Raji (cell line): Measurements from ENCODE around the gene PSAT1.

Source experiments
- POLR2A ChIP-seq: IDR thresholded peaks from 2 replicates; pipeline ENCODE4 v1.6.1; 2011; ENCODE audit warnings: low read depth, low read length, control low read depth; ENCODE audit not compliant: insufficient read depth

PSAT1 gene

DNA sequence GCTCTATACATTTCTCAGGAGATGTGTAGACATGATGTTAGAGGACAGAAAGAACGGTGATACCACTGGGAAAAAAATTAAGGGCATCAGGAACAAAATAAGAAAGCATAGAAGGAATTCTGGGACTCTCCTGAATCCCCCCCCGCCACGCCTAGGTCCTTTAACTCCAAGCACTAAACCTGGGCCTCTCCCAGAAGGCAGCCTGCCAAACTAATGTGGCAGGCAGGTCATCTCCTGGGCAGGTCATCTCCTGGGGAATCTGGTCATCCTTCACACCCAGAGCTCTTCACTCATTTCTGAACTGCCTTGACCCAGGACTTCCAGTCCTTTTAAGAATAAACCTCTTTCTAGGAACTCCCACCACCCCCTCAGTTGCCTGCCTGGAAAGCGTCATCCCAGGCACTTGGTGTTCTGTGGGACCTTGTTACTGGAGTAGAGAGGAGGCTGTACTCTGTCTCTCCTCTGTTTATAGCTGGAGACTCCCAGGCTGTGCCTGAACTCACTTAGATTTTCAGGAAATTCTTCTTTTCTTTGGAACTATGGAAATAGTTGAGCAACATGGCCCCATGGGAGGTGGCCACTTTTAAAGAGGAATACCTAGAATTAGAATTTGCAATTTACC is 24.1 kb downstream of the PSAT1 start:
- TF ChIP-seq POLR2A, result no peak

DNA sequence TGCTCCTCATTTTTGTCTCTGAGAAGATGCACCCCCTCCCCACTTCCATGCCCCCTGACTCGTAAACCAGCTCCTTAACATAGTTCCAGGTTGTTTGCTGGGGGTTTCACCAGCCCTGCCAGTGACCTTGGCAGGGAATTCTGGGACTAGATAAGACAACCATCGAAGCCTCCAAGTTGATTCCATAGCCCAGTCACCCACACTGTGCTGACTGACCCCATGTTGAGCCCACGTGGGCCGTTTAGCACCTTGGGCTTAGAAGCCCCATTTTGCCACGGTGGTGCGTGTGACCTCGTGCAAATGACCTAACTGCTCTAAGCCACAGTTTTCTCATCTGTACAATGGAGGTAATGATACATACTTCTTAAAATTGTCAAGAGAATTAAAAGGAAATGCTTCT is 24.6 kb downstream of the PSAT1 start:
- TF ChIP-seq POLR2A, result no peak

DNA sequence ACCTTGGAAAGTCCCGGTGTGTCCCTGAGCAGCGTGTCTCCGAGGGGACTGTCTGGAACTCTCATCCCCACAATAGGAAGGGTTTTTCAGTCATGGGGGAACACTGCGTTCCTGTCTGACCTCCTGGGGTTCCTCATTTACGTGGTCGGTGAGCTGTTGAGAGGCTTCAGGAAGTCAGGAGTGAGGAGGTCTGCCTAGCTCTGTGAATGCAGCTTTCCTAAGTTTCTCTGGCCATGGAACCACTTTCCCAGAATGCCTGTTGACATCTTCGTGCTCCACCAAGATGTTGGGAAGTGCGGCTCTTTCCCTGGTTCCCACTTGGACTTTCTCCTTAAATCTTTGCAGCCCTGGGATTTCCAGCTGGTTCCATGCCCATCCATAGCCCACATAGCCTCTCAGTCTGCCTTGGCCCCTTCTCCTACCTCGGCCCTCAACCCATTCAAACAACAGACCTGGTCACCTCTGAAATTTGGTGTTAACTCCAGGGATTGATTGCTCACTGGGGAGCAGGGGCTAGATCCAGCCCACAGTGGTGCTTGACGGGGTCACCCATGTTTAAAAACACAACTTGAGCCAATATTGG is 27.2 kb downstream of the PSAT1 start:
- no peak for TF ChIP-seq POLR2A

DNA sequence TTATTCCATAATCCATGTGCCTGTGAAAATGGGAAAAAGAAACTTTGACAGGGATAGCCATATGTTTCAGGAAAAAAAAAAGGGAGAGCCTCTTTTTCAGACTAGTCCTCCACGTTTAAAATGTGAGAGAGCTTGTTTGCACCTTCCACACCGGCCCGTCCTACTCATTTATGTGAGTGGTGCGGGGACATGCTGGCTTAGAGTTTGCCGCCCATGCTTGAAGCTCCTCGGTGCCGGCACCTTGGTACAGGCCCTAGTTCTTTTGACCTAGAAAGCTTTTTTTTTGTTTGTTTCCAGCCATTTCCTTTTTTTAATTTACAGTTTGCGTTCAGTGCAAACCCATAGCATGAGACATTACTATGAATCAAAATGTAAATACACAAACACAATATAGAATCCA is 27.8 kb downstream of the PSAT1 start:
- no peak for TF ChIP-seq POLR2A

DNA sequence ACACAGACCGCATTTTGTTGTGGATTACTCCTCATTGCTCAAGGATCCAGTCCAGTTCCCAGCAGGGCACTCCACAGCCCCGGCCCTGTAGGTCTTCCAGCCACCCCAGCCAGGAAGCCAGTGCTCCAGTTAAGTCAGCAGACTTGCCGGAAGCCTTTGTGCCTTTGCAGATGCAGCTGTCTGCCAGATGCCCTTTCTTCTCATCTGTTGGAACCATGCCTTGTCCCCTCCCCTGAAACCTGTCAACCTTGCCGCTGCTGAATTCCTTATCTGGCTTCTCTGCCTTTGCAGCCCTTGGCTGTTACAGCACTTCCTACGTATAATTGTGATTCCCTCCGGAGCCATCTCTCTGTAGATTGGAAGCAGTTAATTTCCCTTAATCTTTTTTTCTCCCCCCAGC is 28.4 kb downstream of the PSAT1 start:
- TF ChIP-seq POLR2A, result no peak

DNA sequence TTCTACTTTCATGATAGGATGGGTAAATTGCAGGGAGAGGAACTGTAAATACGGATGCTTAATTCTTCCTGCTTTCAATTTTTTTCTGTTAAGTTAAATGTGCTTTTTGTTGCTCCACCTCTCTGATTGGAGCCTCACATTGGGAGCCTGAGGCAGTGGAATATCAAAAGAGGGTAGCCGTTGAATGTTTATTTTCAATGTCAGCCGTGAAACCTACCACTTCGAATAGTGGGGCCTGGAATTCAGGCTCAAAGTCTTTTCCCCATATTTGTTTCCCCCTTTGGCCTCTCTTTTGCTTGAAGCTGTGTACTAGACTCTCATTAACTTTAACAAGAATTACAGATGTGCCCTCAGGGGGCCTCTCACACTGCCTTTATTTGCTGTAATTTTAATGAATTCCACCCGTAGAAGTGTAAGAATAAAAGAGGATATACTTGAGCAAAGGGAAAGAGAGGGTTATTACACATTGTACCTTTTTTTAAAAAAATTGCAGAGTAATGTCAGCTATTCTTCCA is 29.0 kb downstream of the PSAT1 start:
- TF ChIP-seq POLR2A, result no peak

DNA sequence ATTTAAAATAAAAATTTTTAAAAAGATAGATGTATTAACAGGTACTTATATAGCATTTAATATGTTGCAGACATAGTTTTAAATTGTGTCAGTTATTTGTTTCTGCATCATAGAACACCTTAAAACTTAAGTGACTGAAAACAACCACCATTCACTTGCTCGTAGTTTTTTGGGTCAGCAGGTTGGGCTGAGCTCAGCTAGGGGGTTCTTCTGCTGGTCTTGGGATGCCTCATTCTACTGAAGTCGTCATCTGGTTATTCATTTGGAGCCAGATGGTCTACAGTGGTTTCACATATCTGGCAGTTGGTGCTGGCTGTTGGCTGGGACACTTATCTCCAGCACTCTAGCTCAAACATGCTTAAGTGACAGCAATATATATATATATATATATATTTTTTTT is 29.6 kb downstream of the PSAT1 start:
- TF ChIP-seq POLR2A, result no peak

DNA sequence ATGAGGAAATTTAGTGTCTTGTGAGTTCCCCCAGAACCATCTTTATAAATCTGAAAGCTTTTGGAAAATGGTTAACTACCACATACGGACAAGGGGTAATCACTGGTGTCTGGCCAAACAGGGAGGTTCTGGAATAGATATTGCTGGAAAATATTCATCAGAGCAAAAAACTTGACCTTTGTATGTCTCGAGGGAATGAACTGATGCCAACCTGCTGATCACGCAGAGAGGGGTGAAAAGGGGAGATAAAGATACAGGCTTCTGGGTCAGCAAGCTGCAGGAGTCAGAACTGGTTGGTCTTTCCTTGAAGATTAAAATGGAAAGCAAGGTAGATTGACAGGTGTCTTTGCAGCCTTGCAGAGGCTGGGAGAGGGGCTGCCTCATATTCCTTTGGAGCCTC is 35.5 kb downstream of the PSAT1 start:
- no peak for TF ChIP-seq POLR2A

DNA sequence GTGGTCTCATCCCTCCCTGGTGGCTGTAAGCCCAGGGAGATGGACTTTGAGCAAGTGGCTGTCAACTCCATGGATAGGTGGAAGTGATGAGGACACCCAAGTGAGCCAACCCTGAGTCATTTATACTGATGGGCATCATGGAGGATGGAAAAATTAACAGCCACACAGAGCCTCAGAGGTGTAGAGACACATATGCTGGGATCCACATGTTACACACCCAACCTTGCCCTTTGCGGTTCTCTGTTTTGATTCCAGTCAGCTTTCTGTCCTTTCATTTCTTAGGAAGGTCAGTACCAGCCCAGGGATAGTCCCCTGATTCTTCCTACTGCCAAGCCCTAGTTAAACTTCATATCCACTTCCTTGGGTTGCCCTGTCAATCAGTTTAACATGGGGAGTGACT is 51.9 kb downstream of the PSAT1 start:
- no peak for TF ChIP-seq POLR2A

DNA sequence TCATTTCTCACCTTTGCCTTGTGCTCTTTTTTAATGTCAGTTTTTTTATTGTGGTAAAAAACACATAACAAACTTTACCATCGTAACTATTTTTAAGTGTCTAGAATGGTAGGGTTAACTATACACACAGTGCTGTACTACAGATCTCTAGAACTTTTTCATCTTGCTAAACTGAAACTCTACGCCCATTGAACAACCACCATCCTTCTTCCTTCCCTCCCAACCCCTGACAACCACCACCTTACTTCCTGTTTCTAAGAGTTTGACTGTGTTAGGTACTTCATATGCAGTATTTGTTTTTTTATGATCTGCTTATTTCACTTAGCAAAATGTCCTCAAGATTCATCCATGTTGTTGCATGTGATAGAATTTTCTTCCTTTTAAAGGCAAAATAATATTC is 54.9 kb downstream of the PSAT1 start:
- no peak for TF ChIP-seq POLR2A

DNA sequence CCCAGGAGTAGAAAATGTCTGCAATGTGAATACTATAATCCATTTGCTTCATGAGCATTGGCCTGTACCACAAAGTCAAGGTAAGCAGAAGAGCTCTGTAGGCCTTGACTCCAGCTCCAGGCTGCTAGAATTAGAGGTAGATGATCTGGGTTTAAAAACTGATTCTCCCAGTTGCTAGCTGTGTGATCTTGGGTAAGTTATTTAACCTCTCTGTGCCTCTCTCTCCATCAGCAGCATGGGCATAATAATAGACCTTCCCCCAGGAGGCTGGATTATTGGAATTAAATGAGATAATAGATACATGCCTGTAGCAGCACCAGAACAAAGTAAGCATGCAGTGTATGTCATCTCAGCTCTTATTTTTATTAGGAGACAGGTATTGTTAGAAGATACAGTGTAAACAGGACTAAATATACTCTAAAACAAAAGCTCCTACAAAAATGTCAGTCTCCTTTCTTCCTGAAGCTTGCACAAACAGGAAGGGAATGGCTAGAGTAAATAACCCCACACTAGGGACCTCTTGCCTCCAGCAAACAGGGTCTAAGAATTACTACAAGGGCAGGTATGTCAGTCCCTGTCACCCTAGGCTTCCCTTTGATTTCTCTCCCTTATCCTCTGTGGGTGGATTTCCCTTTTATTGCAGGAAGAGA is 57.5 kb downstream of the PSAT1 start:
- no peak for TF ChIP-seq POLR2A

DNA sequence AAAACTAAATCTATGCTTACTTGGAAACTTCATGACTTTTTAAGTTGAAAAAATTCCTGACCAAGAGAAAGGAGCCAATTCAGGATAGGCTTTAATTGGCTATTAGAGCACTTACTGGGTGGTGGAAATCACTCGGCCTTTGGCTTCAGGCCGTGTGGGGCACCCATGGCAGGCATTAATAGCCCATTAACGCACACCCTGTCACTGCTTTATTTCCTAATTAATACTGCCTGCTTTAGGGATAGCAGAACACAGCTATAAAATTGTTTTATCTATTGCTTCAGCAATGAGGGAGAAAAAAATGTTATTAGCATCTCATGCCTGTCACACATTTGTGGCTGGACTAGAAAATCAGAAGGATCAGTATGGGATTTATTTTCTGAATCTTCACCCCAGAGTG is 58.1 kb downstream of the PSAT1 start:
- TF ChIP-seq POLR2A, result no peak

DNA sequence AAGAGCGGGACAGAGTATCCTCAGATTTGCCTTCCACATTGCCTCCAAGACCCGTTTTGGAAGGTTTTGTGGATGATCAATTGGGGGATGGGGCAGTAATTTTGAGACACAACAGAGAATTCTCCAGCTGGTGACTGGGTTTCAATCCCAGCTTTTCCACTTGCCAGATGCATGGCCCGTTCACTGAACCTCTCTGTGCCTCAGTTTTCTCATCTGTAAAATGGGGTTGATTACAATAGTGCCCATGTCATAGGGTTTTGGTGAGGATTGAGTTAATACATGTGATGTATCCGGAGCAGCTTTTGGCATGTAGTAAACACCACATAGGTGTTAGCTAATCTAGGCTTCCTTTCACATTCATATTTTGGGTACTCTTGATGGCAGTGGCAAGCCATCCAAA is 59.7 kb downstream of the PSAT1 start:
- TF ChIP-seq POLR2A, result no peak

DNA sequence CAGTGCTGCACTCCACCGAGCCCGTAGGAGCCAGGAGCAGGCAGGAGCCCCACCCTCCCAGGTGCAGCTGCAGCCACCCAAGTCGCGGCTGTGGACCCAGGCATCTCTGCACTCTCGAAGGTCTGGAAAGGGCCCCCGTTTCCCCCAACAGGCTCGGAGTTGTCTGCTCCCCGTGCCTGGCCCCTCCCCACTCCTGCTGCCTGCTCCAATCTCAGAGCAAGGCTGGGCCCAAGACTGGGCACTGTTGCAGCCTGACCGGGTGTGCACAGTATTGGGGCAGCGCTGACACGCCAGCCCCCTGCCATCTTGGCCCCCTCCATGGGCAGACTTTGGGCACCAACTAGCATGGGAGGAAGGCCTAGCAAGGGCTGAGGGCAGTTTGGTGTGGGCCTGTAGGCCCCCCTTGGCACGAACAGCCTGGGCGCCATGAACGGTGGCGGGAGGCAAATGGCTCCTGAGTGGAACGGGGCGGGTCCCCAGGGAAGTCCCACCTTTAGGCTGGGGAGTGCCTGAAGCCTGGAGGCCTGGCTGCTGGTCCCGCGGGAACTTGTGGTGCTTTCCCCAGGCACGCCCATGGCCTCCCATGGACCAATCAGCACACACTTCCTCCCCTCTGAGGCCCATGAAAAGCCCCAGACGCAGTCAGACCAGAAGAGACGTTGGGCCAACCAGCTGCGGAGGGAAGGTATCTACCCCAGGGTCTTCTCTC is 60.4 kb downstream of the PSAT1 start:
- TF ChIP-seq POLR2A, result no peak

DNA sequence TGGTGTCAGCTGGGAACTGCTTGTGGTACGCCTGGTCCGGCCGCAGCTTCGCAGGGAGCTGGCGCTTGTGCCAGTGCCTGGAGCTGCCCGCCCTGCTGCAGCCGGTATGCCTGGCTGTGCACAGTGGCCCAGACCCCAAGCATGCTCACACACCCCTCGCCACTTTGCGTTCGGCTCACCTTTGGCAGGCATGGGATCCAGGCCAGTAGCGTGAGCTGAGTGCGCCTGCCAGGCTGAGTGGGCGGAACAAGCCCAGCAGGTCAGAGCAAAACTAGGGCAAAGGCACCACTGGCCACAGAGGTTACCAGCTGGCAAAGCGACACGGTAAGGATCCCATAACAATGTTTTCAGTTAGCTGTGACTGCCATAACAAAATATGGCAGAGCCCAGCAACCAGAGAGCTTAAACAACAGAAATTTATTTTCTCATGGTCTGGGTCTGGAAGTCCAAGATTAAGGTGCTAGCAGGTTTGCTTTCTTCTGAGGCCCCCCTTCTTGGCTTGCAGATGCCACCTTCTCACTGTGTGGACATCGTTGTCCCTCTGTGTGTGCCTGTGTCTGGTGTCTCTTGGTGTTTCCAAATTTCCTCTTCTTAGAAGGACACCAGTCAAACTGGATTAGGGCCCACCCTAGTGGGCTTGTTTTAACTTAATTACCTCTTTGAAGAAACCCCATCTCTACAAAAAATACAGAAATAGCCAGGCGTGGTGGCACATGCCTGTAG is 61.6 kb downstream of the PSAT1 start:
- no peak for TF ChIP-seq POLR2A

DNA sequence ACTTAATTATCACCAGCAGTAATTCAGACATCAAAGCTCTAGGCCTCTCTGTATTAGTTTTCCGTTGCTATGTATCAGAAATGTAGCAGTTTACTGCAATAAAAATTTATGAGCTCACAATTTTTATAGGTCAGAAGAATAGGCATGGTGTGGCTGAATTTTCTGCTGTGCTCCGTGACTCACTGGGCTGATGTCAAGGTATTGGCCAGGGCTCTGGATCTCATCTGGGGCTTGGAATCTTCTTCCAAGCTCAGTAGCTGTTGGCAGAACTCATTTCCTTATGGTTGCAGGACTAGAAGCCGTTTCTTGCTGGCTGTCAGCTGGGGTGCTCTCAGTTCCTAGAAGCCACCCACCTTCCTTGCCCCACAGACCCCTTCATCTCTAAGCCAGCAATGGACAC is 66.3 kb downstream of the PSAT1 start:
- no peak for TF ChIP-seq POLR2A
